Neural progenitor cell (in vitro differentiated cells): ENCODE results near the gene CDH13. TPM values are rescaled to one million over a fixed set of nuclear protein-coding genes. Genes with fewer than 3 reads are reported as not detected.

Experiments
- DNase-seq: peaks from one replicate; pipeline ENCODE4 v3.0.0-alpha.2; 2016; ENCODE audit warnings: low spot score
- H2AFZ ChIP-seq: fragments of 200-600 bp; sonication (generic); replicated peaks from 2 replicates; pipeline ENCODE4 v1.6.1; 2016; ENCODE audit warnings: antibody characterized with exemption
- H3F3A ChIP-seq: fragments of 200-600 bp; sonication (generic); 2 replicates; pipeline ENCODE4 v1.6.1; 2016; ENCODE audit warnings: antibody characterized with exemption, low read depth
- H3K27ac ChIP-seq: fragments of 200-600 bp; sonication (generic); 2 replicates; pipeline ENCODE4 v1.5.1; 2016; ENCODE audit warnings: mild to moderate bottlenecking
- H3K27me3 ChIP-seq: fragments of 200-600 bp; sonication (generic); 2 replicates; pipeline ENCODE4 v1.6.1; 2016; ENCODE audit warnings: mild to moderate bottlenecking, moderate library complexity
- H3K36me3 ChIP-seq: fragments of 200-600 bp; sonication (generic); 2 replicates; pipeline ENCODE4 v1.5.1; 2016
- H3K4me1 ChIP-seq: fragments of 200-600 bp; sonication (generic); 2 replicates; pipeline ENCODE4 v1.6.1; 2016; ENCODE audit warnings: mixed run types
- H3K4me2 ChIP-seq: fragments of 200-600 bp; sonication (generic); 2 replicates; pipeline ENCODE4 v1.6.1; 2016
- H3K4me3 ChIP-seq: fragments of 200-600 bp; sonication (generic); 2 replicates; pipeline ENCODE4 v1.5.1; 2016
- H3K79me2 ChIP-seq: fragments of 200-600 bp; sonication (generic); 2 replicates; pipeline ENCODE4 v1.6.1; 2016; ENCODE audit warnings: low read depth
- H3K9ac ChIP-seq: fragments of 200-600 bp; sonication (generic); 2 replicates; pipeline ENCODE4 v1.6.1; 2016
- H3K9me3 ChIP-seq: fragments of 200-600 bp; sonication (generic); 2 replicates; pipeline ENCODE4 v1.5.1; 2016; ENCODE audit warnings: low read depth
- H4K20me1 ChIP-seq: fragments of 200-600 bp; sonication (generic); 2 replicates; pipeline ENCODE4 v1.6.1; 2016; ENCODE audit warnings: low read depth
- H3K27ac Mint-ChIP-seq: 3 replicates; pipeline ENCODE4 v1.8.0; 2021; ENCODE audit warnings: mixed read lengths
- H3K27me3 Mint-ChIP-seq: 2 replicates; pipeline ENCODE4 v1.8.0; 2022; ENCODE audit warnings: low read depth, mild to moderate bottlenecking, inconsistent platforms, moderate library complexity, mixed read lengths; ENCODE audit not compliant: insufficient read depth
- H3K36me3 Mint-ChIP-seq: 3 replicates; pipeline ENCODE4 v1.8.0; 2021; ENCODE audit warnings: mixed read lengths
- H3K4me1 Mint-ChIP-seq: 3 replicates; pipeline ENCODE4 v1.8.0; 2021; ENCODE audit warnings: mixed read lengths
- H3K4me3 Mint-ChIP-seq: 3 replicates; pipeline ENCODE4 v1.8.0; 2021; ENCODE audit warnings: mild to moderate bottlenecking, moderate library complexity, mixed read lengths
- H3K9me3 Mint-ChIP-seq: 3 replicates; pipeline ENCODE4 v1.8.0; 2020; ENCODE audit warnings: mixed read lengths
- EZH2 ChIP-seq: fragments of 200-600 bp; sonication (generic); IDR thresholded peaks from 2 replicates; pipeline ENCODE4 v1.6.1; 2017; ENCODE audit warnings: antibody characterized with exemption, mild to moderate bottlenecking, moderate library complexity
- EZH2phosphoT487 ChIP-seq: fragments of 200-600 bp; sonication (generic); IDR thresholded peaks from 2 replicates; pipeline ENCODE4 v1.6.1; 2017; ENCODE audit warnings: antibody characterized with exemption
- total RNA-seq: library from RNA; depleted of rRNA; stranded (reverse); fragments of >200 nt; gene quantifications from 2 replicates; pipeline ENCODE4 v1.2.3, GENCODE V29; 2015; ENCODE audit warnings: low replicate concordance
- TF ChIP-seq, protein P1 (sequence below): fragments of 200-600 bp; sonication (generic); IDR thresholded peaks from 2 replicates; pipeline ENCODE4 v1.5.1; 2017; ENCODE audit warnings: antibody characterized with exemption, mild to moderate bottlenecking

The CDH13 gene
- total RNA-seq, 1 donor from 2014 or later = 3.0 TPM

GRCh38 chr16:82995924-82996441 lies 369.2 kb downstream of the CDH13 start:
- Mint-ChIP-seq H3K9me3 (no peaks in the 10 kb centered on the region), H3K27ac (no peak overlapping the region), H3K4me1 (no peaks in the 10 kb centered on the region), H3K36me3 (no peaks in the 10 kb centered on the region), H3K4me3 (no peak overlapping the region), H3K27me3 (peaks cover 3% of the 10 kb centered on the region)
- H3F3A ChIP-seq = no peaks in the 10 kb centered on the region
- H3K4me3 ChIP-seq = no peak overlapping the region
- H4K20me1 ChIP-seq = no peaks in the 10 kb centered on the region
- no peaks in the 10 kb centered on the region for H3K36me3 ChIP-seq
- H3K4me1 ChIP-seq = no peaks in the 10 kb centered on the region
- no peak overlapping the region for H2AFZ ChIP-seq
- H3K79me2 ChIP-seq = no peaks in the 10 kb centered on the region
- H3K4me2 ChIP-seq = no peak overlapping the region
- no peak overlapping the region for H3K27ac ChIP-seq
- H3K9me3 ChIP-seq = no peaks in the 10 kb centered on the region
- no peaks in the 10 kb centered on the region for H3K27me3 ChIP-seq
- no peak overlapping the region for H3K9ac ChIP-seq
- TF ChIP-seq EZH2phosphoT487 = no peak
- TF ChIP-seq, protein P1, sequence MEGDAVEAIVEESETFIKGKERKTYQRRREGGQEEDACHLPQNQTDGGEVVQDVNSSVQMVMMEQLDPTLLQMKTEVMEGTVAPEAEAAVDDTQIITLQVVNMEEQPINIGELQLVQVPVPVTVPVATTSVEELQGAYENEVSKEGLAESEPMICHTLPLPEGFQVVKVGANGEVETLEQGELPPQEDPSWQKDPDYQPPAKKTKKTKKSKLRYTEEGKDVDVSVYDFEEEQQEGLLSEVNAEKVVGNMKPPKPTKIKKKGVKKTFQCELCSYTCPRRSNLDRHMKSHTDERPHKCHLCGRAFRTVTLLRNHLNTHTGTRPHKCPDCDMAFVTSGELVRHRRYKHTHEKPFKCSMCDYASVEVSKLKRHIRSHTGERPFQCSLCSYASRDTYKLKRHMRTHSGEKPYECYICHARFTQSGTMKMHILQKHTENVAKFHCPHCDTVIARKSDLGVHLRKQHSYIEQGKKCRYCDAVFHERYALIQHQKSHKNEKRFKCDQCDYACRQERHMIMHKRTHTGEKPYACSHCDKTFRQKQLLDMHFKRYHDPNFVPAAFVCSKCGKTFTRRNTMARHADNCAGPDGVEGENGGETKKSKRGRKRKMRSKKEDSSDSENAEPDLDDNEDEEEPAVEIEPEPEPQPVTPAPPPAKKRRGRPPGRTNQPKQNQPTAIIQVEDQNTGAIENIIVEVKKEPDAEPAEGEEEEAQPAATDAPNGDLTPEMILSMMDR = no peak
- no peak for TF ChIP-seq EZH2
- no peak for DNase-seq

GRCh38 chr16:82996814-82997213 lies 370.0 kb downstream of the CDH13 start:
- Histone ChIP-seq H3K9ac (no peak overlapping the region), H3K9me3 (no peaks in the 10 kb centered on the region), H4K20me1 (no peaks in the 10 kb centered on the region), H3K27me3 (no peaks in the 10 kb centered on the region), H2AFZ (no peak overlapping the region), H3K4me1 (no peaks in the 10 kb centered on the region), H3K36me3 (no peaks in the 10 kb centered on the region), H3K4me3 (no peak overlapping the region), H3K27ac (no peak overlapping the region), H3K79me2 (no peaks in the 10 kb centered on the region), H3F3A (no peaks in the 10 kb centered on the region), H3K4me2 (no peak overlapping the region)
- Mint-ChIP-seq H3K36me3 (no peaks in the 10 kb centered on the region), H3K27ac (no peak overlapping the region), H3K9me3 (no peaks in the 10 kb centered on the region), H3K27me3 (peaks cover 3% of the 10 kb centered on the region), H3K4me1 (no peaks in the 10 kb centered on the region), H3K4me3 (no peak overlapping the region)
- TF ChIP-seq EZH2phosphoT487 (no peak), EZH2 (no peak)
- TF ChIP-seq, protein P1 = no peak
- no peak for DNase-seq

- H3K27ac Mint-ChIP-seq = no peak overlapping the region
These were observed 372.9 kb downstream of the CDH13 start for GRCh38 chr16:82999711-83000110.

More at GRCh38 chr16:82999711-83000110, 372.9 kb downstream of the CDH13 start:
- H3K4me1 ChIP-seq = no peaks in the 10 kb centered on the region
- H3F3A ChIP-seq = no peaks in the 10 kb centered on the region
- H4K20me1 ChIP-seq = no peaks in the 10 kb centered on the region
- H3K9ac ChIP-seq = no peak overlapping the region
- H3K4me3 Mint-ChIP-seq = no peak overlapping the region
- H3K4me1 Mint-ChIP-seq = no peaks in the 10 kb centered on the region
- no peak overlapping the region for H3K27ac ChIP-seq
- H3K9me3 Mint-ChIP-seq = no peaks in the 10 kb centered on the region
- TF ChIP-seq, protein P1 = no peak
- no peak for TF ChIP-seq EZH2phosphoT487
- TF ChIP-seq EZH2 = no peak
- DNase-seq = no peak
- H3K36me3 ChIP-seq = no peaks in the 10 kb centered on the region
- H3K4me3 ChIP-seq = no peak overlapping the region
- no peak overlapping the region for H2AFZ ChIP-seq
- H3K9me3 ChIP-seq = no peaks in the 10 kb centered on the region
- H3K27me3 Mint-ChIP-seq = no peaks in the 10 kb centered on the region
- H3K27me3 ChIP-seq = no peaks in the 10 kb centered on the region
- H3K4me2 ChIP-seq = no peak overlapping the region
- no peaks in the 10 kb centered on the region for H3K36me3 Mint-ChIP-seq
- H3K79me2 ChIP-seq = no peaks in the 10 kb centered on the region
